SJSA1 (cell line): Measurements from ENCODE around the gene ZNF385B. TPM values are rescaled to one million over a fixed set of nuclear protein-coding genes. Genes with fewer than 3 reads are reported as not detected.
"Not testable (repeated sequence)": the region's sequence is repeated elsewhere in the genome, so short reads cannot be mapped to it uniquely, and the experiment has no call there.

Experiments used
- DNase-seq, 2 experiments: peaks; one replicate each; pipeline ENCODE4 v3.0.0-alpha.2; 2015 to 2020; ENCODE audit warnings: low spot score in 2 of 2, low read depth in 1 of 2
- H3K27ac ChIP-seq: fragments of 250-450 bp; sonication (Bioruptor Pico); 2 replicates; pipeline ENCODE4 v1.5.1; 2020; ENCODE audit warnings: mild to moderate bottlenecking, moderate library complexity
- H3K27me3 ChIP-seq: fragments of 250-450 bp; sonication (Bioruptor Pico); replicated peaks from 2 replicates; pipeline ENCODE4 v1.5.1; 2020; ENCODE audit warnings: mild to moderate bottlenecking, moderate library complexity
- H3K36me3 ChIP-seq: fragments of 250-450 bp; sonication (Bioruptor Pico); 2 replicates; pipeline ENCODE4 v1.5.1; 2020; ENCODE audit warnings: mild to moderate bottlenecking
- H3K4me1 ChIP-seq: fragments of 250-450 bp; sonication (Bioruptor Pico); replicated peaks from 2 replicates; pipeline ENCODE4 v1.6.1; 2021; ENCODE audit warnings: mild to moderate bottlenecking
- H3K4me3 ChIP-seq: fragments of 250-450 bp; sonication (Bioruptor Pico); 2 replicates; pipeline ENCODE4 v1.5.1; 2020; ENCODE audit warnings: mild to moderate bottlenecking
- H3K9me3 ChIP-seq: fragments of 250-450 bp; sonication (Bioruptor Pico); replicated peaks from 2 replicates; pipeline ENCODE4 v1.5.1; 2020; ENCODE audit warnings: mild to moderate bottlenecking
- total RNA-seq: library from RNA; depleted of rRNA; stranded (reverse); fragments of >200 nt; shearing (Covaris generic); gene quantifications from 2 replicates; pipeline ENCODE4 v1.2.3, GENCODE V29; 2014

Gene ZNF385B
- total RNA-seq, 1 experiment from 2014 or later: not detected

GRCh38 chr2:179805001-179805400 is 56.4 kb downstream of the ZNF385B start:
- Histone ChIP-seq H3K27ac (no peak overlapping the region), H3K4me3 (no peak overlapping the region), H3K4me1 (no peaks in the 10 kb centered on the region), H3K36me3 (no peaks in the 10 kb centered on the region), H3K9me3 (no peaks in the 10 kb centered on the region), H3K27me3 (no peaks in the 10 kb centered on the region)
- DNase-seq: no peak

GRCh38 chr2:179804206-179804605 is 57.2 kb downstream of the ZNF385B start:
- H3K9me3 ChIP-seq: no peaks in the 10 kb centered on the region
- no peaks in the 10 kb centered on the region for H3K4me1 ChIP-seq
- no peaks in the 10 kb centered on the region for H3K27me3 ChIP-seq
- no peaks in the 10 kb centered on the region for H3K36me3 ChIP-seq
- DNase-seq: no peak
- no peak overlapping the region for H3K27ac ChIP-seq
- no peak overlapping the region for H3K4me3 ChIP-seq

GRCh38 chr2:179802051-179802882 is 59.1 kb downstream of the ZNF385B start:
- no peaks in the 10 kb centered on the region for H3K4me1 ChIP-seq

GRCh38 chr2:179800776-179801175 is 60.6 kb downstream of the ZNF385B start:
- Histone ChIP-seq H3K9me3 (no peaks in the 10 kb centered on the region), H3K4me1 (no peaks in the 10 kb centered on the region), H3K27ac (no peak overlapping the region), H3K27me3 (no peaks in the 10 kb centered on the region), H3K36me3 (no peaks in the 10 kb centered on the region), H3K4me3 (no peak overlapping the region)
- no peak for DNase-seq

More at GRCh38 chr2:179802051-179802882, 59.1 kb downstream of the ZNF385B start:
- no peaks in the 10 kb centered on the region for H3K27me3 ChIP-seq
- no peak overlapping the region for H3K4me3 ChIP-seq
- H3K36me3 ChIP-seq: no peaks in the 10 kb centered on the region
- H3K9me3 ChIP-seq: no peaks in the 10 kb centered on the region
- DNase-seq: no peak
- no peak overlapping the region for H3K27ac ChIP-seq

- no peaks in the 10 kb centered on the region for H3K9me3 ChIP-seq
- H3K4me3 ChIP-seq: no peak overlapping the region
- H3K27ac ChIP-seq: no peak overlapping the region
- H3K4me1 ChIP-seq: no peaks in the 10 kb centered on the region
- H3K36me3 ChIP-seq: no peaks in the 10 kb centered on the region
- DNase-seq: no peak
- H3K27me3 ChIP-seq: no peaks in the 10 kb centered on the region
Observed at GRCh38 chr2:179796213-179797007, 65.0 kb downstream of the ZNF385B start.

- H3K4me1 ChIP-seq: no peaks in the 10 kb centered on the region
- no peaks in the 10 kb centered on the region for H3K9me3 ChIP-seq
- no peak overlapping the region for H3K27ac ChIP-seq
- H3K36me3 ChIP-seq: no peaks in the 10 kb centered on the region
- DNase-seq: no peak
- H3K27me3 ChIP-seq: no peaks in the 10 kb centered on the region
- H3K4me3 ChIP-seq: no peak overlapping the region
Observed at GRCh38 chr2:179793902-179794301, 67.5 kb downstream of the ZNF385B start.

GRCh38 chr2:179793238-179793637 is 68.2 kb downstream of the ZNF385B start:
- H3K9me3 ChIP-seq: no peaks in the 10 kb centered on the region
- no peak overlapping the region for H3K27ac ChIP-seq
- no peaks in the 10 kb centered on the region for H3K27me3 ChIP-seq
- no peak for DNase-seq
- no peaks in the 10 kb centered on the region for H3K4me1 ChIP-seq
- no peaks in the 10 kb centered on the region for H3K36me3 ChIP-seq
- H3K4me3 ChIP-seq: no peak overlapping the region

- H3K27me3 ChIP-seq: no peaks in the 10 kb centered on the region
- DNase-seq: no peak
- no peaks in the 10 kb centered on the region for H3K36me3 ChIP-seq
- H3K4me1 ChIP-seq: no peaks in the 10 kb centered on the region
- no peaks in the 10 kb centered on the region for H3K9me3 ChIP-seq
- H3K27ac ChIP-seq: no peak overlapping the region
- no peak overlapping the region for H3K4me3 ChIP-seq
Observed at GRCh38 chr2:179790235-179791217, 70.9 kb downstream of the ZNF385B start.

GRCh38 chr2:179788104-179788503 is 73.3 kb downstream of the ZNF385B start:
- H3K27me3 ChIP-seq: no peaks in the 10 kb centered on the region
- H3K9me3 ChIP-seq: peaks cover 6% of the 10 kb centered on the region; the same call in 1 of the 2 replicates
- no peaks in the 10 kb centered on the region for H3K36me3 ChIP-seq
- H3K4me3 ChIP-seq: no peak overlapping the region
- DNase-seq: no peak
- no peaks in the 10 kb centered on the region for H3K4me1 ChIP-seq
- H3K27ac ChIP-seq: no peak overlapping the region

GRCh38 chr2:179787601-179788000 is 73.8 kb downstream of the ZNF385B start:
- no peak for DNase-seq
- Histone ChIP-seq H3K36me3 (no peaks in the 10 kb centered on the region), H3K27ac (no peak overlapping the region), H3K27me3 (no peaks in the 10 kb centered on the region), H3K9me3 (peaks cover 6% of the 10 kb centered on the region; the same call in 1 of the 2 replicates), H3K4me3 (no peak overlapping the region), H3K4me1 (no peaks in the 10 kb centered on the region)

- no peaks in the 10 kb centered on the region for H3K27me3 ChIP-seq
- no peak overlapping the region for H3K27ac ChIP-seq
- peaks cover 6% of the 10 kb centered on the region; the same call in 1 of the 2 replicates for H3K9me3 ChIP-seq
- H3K4me1 ChIP-seq: no peaks in the 10 kb centered on the region
- H3K4me3 ChIP-seq: no peak overlapping the region
- no peak for DNase-seq
- H3K36me3 ChIP-seq: no peaks in the 10 kb centered on the region
Observed at GRCh38 chr2:179785902-179786301, 75.5 kb downstream of the ZNF385B start.

- not testable (repeated sequence) for H3K4me1 ChIP-seq, DNase-seq, H3K27ac ChIP-seq, H3K27me3 ChIP-seq, H3K36me3 ChIP-seq, H3K4me3 ChIP-seq, H3K9me3 ChIP-seq
Observed at GRCh38 chr2:179782346-179782745, 79.1 kb downstream of the ZNF385B start.

GRCh38 chr2:179773986-179774385 is 87.4 kb downstream of the ZNF385B start:
- Histone ChIP-seq H3K27me3 (no peaks in the 10 kb centered on the region), H3K4me1 (no peaks in the 10 kb centered on the region), H3K36me3 (no peaks in the 10 kb centered on the region), H3K27ac (no peak overlapping the region), H3K9me3 (no peaks in the 10 kb centered on the region), H3K4me3 (no peak overlapping the region)
- no peak for DNase-seq
